ENCODE measurements around the gene MLST8. TPM values are rescaled to one million over a fixed set of nuclear protein-coding genes. Genes with fewer than 3 reads are reported as not detected.
A peak's percentile ranks its signal among the peaks of the same experiment; 100 is the strongest.

Gene MLST8
- total RNA-seq, 1 donor from 2014 or later = 21.8 TPM

GRCh38 chr16:2186505-2186904, 18.7 kb upstream of the MLST8 start:
- ATAC-seq (no peak), DNase-seq (ENCODE audit: low spot score) (no peak)
- intact Hi-C loops (cut with DNase I) = no loop called here

GRCh38 chr16:2187212-2187611, 18.0 kb upstream of the MLST8 start:
- DNase-seq (ENCODE audit: low spot score) (no peak), ATAC-seq (no peak)
- intact Hi-C loops (cut with DNase I) = no loop called here

GRCh38 chr16:2188395-2188794, 16.9 kb upstream of the MLST8 start:
- intact Hi-C loops (cut with DNase I) = no loop called here
- no peak for ATAC-seq
- no peak for DNase-seq (ENCODE audit: low spot score)

GRCh38 chr16:2189252-2189893, 15.9 kb upstream of the MLST8 start:
- intact Hi-C loops (cut with DNase I) = no loop called here
- DNase-seq (ENCODE audit: low spot score) (no peak), ATAC-seq (no peak)

GRCh38 chr16:2190002-2190658, 15.1 kb upstream of the MLST8 start:
- no peak for DNase-seq (ENCODE audit: low spot score)
- intact Hi-C loops (cut with DNase I) = no loop called here
- no peak for ATAC-seq

GRCh38 chr16:2190659-2191445, 14.4 kb upstream of the MLST8 start:
- DNase-seq (ENCODE audit: low spot score) (no peak), ATAC-seq (peak; percentile 16)
- intact Hi-C loops (cut with DNase I) = no loop called here

- ATAC-seq (no peak), DNase-seq (ENCODE audit: low spot score) (no peak)
- intact Hi-C loops (cut with DNase I) = no loop called here
These were observed 13.9 kb upstream of the MLST8 start for GRCh38 chr16:2191446-2191706.

- intact Hi-C loops (cut with DNase I) = no loop called here
- DNase-seq (ENCODE audit: low spot score) (no peak), ATAC-seq (no peak)
These were observed 11.0 kb upstream of the MLST8 start for GRCh38 chr16:2194166-2194834.

GRCh38 chr16:2194852-2195321, 10.4 kb upstream of the MLST8 start:
- intact Hi-C loops (cut with DNase I) = no loop called here
- ATAC-seq (peak; percentile 27), DNase-seq (ENCODE audit: low spot score) (no peak)

GRCh38 chr16:2195322-2196161, 9.7 kb upstream of the MLST8 start:
- intact Hi-C loops (cut with DNase I) = no loop called here
- ATAC-seq (peak; percentile 6), DNase-seq (ENCODE audit: low spot score) (no peak)

GRCh38 chr16:2196162-2196980, 8.9 kb upstream of the MLST8 start, which contains the start of gene CASKIN1:
TSS of gene CASKIN1 (minus strand) at chr16:2196605. CDS start at chr16:2196432, 173 bp downstream.
- DNase-seq (ENCODE audit: low spot score) (no peak), ATAC-seq (no peak)
- intact Hi-C loops (cut with DNase I) = no loop called here

GRCh38 chr16:2196981-2197511, 8.2 kb upstream of the MLST8 start:
- DNase-seq (ENCODE audit: low spot score) (no peak), ATAC-seq (no peak)
- intact Hi-C loops (cut with DNase I) = no loop called here

- DNase-seq (ENCODE audit: low spot score) (no peak), ATAC-seq (no peak)
- intact Hi-C loops (cut with DNase I) = no loop called here
These were observed 7.5 kb upstream of the MLST8 start for GRCh38 chr16:2197765-2198164.

GRCh38 chr16:2198283-2198682, 7.0 kb upstream of the MLST8 start:
- ATAC-seq = no peak
- DNase-seq (ENCODE audit: low spot score) = no peak
- intact Hi-C loops (cut with DNase I) = no loop called here

- ATAC-seq = no peak
- DNase-seq (ENCODE audit: low spot score) = no peak
- intact Hi-C loops (cut with DNase I) = no loop called here
These were observed 6.2 kb upstream of the MLST8 start for GRCh38 chr16:2199095-2199494.

GRCh38 chr16:2199621-2200139, 5.6 kb upstream of the MLST8 start:
- ATAC-seq = no peak
- intact Hi-C loops (cut with DNase I) = no loop called here

GRCh38 chr16:2200313-2200712, 4.9 kb upstream of the MLST8 start:
- ATAC-seq (no peak), DNase-seq (ENCODE audit: low spot score) (no peak)
- intact Hi-C loops (cut with DNase I) = no loop called here

More at GRCh38 chr16:2199621-2200139, 5.6 kb upstream of the MLST8 start:
- DNase-seq (ENCODE audit: low spot score) = no peak
